ENCODE data around the gene RPS16.
"Not testable (repeated sequence)": the region's sequence is repeated elsewhere in the genome, so short reads cannot be mapped to it uniquely, and the experiment has no call there.

- TF ChIP-seq FOXM1 (IDR thresholded peaks at IDR 0.05; ENCODE audit: borderline replicate concordance); SP1 (IDR thresholded peaks at IDR 0.05); FOXA1 (IDR thresholded peaks at IDR 0.05); SUZ12 (IDR thresholded peaks at IDR 0.05); TARDBP (IDR thresholded peaks at IDR 0.05); ELF4 (IDR thresholded peaks at IDR 0.05); BHLHE40 (IDR thresholded peaks at IDR 0.05; ENCODE audit: borderline replicate concordance); PKNOX1 (IDR thresholded peaks at IDR 0.05); FOXK2 (IDR thresholded peaks at IDR 0.05); NFRKB (IDR thresholded peaks at IDR 0.05); HDGF (IDR thresholded peaks at IDR 0.05; ENCODE audit: borderline replicate concordance); ARNT (IDR thresholded peaks at IDR 0.05); L3MBTL2 (conservative IDR thresholded peaks at IDR 0.05): not testable (repeated sequence)
Measured at GRCh38 chr19:39451257-39451656, 15.5 kb upstream of the RPS16 start.

All from HEK293T (cell line).